Activated CD8-positive, alpha-beta memory T cell treated with anti-CD3 and anti-CD28 coated beads for 24 hours (primary cell): ENCODE measurements around the gene NUDT5.
"Not testable (repeated sequence)": the region's sequence is repeated elsewhere in the genome, so short reads cannot be mapped to it uniquely, and the experiment has no call there.

Experiments
- DNase-seq: peaks from one replicate; pipeline ENCODE4 v3.0.0-alpha.2; 2020

Gene NUDT5

GRCh38 chr10:12195603-12196506, at the start of gene NUDT5, which contains the start of gene CDC123:
TSS of gene NUDT5 (minus strand) at chr10:12195891. CDS start at chr10:12186291, 9,600 bp downstream.
TSS of gene CDC123 (plus strand) at chr10:12196188. CDS start at chr10:12196246, 58 bp downstream.
- DNase-seq = peak; percentile 93

GRCh38 chr10:12243864-12244620, 48.4 kb upstream of the NUDT5 start:
- DNase-seq = no peak

- peak; percentile 66 for DNase-seq
Measured at GRCh38 chr10:12241810-12242529, 46.3 kb upstream of the NUDT5 start.

- DNase-seq = no peak
Measured at GRCh38 chr10:12238821-12239220, 43.1 kb upstream of the NUDT5 start.

DNA sequence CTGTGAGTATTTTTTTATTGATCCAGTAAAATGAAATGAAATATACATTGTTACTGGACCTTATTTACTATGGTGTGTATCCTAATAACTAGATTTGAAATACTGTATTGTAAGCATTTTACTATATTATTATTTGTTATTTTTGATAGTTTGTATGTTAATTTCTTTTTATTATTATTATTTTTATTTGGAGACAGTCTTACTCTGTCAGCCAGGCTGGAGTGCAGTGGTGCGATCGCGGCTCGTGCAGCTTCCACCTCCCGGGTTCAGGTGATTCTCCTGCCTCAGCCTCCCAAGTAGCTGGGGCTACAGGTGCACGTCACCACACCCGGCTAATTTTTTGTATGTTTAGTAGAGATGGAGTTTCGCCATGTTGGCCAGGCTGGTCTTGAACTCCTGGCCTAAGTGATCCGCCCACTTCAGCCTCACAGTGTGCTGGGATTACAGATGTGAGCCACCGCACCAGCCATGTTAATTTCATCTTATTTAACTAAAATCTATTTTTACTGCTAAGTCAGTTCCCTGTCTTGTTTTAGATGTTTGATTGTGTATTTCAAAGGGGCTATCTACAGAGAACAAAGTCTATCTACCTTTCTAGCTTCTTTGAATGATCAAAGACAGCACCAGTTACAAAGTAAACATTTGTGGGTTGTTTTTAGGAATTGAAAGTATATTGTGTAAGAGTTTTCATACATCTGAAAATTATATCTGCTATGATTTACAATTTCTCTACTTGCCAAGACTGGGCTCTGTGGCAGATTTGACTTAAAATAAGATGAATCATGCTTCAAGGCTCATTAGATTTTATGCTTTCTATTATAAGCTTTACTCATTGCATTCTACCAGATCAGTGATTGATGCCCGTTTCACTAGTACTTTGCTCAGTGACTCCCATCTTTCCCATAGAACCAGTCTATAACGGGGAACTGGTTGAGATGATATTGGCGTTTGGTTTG, 41.9 kb upstream of the NUDT5 start:
- no peak for DNase-seq

- no peak for DNase-seq
Measured at GRCh38 chr10:12235796-12236195, 40.1 kb upstream of the NUDT5 start.

GRCh38 chr10:12235116-12235694, 39.5 kb upstream of the NUDT5 start:
- no peak for DNase-seq

DNA sequence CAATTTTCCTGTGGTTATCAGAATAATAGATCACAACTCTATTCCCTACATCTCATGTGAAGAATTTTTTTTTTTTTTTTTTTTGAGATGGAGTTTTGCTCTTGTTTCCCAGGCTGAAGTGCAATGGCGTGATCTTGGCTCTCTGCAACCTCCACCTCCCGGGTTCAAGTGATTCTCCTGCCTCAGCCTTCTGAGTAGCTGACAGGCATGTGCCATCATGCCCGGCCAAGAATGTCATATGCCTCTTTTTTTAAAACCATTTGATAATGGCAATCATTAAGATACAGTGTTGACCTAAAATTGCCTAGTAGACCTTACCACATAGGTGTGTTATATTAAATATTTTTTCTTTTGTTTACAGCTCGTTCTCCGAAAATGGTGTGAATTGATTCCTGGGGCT, 39.0 kb upstream of the NUDT5 start:
- not testable (repeated sequence) for DNase-seq

DNA sequence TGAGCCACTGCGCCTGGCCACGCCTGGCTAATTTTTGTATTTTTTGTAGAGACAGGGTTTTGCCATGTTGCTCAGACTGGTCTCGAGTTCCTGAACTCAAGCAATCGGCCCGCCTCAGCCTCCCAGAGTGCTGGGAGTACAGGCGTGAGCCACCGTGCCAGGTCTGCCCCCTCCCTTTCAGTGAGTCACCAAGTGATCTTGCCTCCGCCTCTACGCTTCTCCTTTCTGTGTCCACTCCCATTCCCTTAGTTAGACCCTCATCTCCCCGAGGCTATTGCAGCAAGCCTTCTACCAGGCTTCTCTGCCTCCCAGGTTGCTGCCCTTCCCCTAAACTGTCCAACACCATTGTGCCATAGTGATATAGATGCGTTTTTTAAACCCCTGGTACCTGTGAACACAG, 33.2 kb upstream of the NUDT5 start:
- DNase-seq = no peak

- DNase-seq = not testable (repeated sequence)
Measured at GRCh38 chr10:12226438-12226837, 30.7 kb upstream of the NUDT5 start.

DNA sequence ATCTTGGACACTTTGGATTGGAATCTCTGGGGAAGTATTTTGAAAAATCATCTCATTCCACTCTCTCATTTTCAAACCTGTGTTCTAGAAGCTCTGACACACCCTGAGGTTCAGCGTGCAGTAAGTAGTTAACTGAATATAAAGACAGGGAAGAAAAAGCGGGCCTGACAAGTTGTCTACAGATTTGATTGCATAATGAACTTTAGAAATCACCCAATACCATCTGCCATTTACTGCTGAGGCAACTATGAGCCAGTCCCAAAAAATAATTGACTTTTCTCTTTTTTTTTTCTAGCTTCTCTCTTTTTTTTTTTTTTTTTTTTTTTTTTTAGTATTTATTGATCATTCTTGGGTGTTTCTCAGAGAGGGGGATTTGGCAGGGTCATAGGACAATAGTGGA, 29.8 kb upstream of the NUDT5 start:
- no peak for DNase-seq

DNA sequence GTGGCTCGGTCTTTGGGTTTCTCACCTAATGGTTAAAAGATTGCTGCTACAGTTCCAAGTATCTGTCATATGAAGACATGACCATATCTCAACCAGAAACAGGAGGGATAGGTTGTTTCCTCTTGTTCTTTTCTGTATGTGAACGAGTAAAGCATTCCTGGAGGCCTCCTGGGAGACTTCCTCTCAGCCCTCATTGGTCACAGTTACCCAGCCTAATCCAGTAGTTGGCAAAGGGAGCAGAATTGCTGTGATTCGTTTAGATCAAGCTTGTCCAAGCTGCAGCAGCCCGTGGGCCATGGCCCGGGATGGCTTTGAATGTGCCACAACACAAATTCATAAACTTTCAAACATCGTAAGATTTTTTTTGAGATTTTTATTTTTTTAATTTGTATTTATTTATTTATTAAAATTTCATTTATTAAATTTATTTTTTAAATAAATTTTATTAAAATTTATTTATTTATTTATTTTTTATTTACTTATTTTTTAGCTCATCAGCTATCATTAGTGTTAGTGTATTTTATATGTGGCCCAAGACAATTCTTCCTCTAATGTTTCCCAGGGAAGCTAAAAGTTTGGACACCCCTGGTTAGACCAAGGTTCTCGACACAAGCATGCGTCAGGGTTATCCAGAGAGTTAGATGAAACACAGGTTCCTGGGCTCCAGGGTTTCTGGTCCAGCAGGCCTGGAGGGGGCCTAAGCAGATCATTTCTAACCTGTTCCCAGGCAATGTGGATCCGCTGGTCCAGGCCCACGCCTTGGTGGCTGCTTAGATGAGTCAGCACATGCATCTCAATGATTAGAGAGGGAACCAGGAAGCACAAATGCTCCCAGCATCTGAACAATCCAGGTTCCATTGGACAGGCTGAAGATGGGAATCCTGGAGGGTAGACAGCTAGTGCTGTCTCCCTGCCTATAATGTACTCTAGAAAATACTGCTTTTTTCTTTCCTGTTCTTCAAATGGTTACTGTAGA, 25.9 kb upstream of the NUDT5 start:
- DNase-seq = no peak

- DNase-seq = no peak
Measured at GRCh38 chr10:12218991-12219390, 23.3 kb upstream of the NUDT5 start.

GRCh38 chr10:12214763-12215218, 19.1 kb upstream of the NUDT5 start:
- DNase-seq = no peak

DNA sequence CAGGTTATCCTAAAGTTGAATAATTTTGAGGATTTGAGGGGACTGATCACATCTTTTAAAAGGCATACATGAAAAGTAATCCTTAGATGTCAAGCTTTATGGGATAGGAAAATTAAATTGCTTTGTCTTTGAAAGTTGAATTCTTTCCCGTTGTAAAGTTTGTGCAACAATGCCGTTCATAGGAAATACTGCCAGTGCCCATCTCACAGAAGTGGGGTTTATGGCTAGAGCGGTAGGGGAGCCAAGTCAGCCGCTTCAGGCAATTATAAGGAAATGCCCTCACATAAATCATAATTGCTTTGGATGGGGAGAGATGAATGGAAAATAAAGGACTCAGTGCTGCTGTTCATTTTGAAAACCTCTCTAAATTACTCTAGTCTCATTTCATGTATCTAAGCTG, 18.4 kb upstream of the NUDT5 start:
- DNase-seq = no peak

DNA sequence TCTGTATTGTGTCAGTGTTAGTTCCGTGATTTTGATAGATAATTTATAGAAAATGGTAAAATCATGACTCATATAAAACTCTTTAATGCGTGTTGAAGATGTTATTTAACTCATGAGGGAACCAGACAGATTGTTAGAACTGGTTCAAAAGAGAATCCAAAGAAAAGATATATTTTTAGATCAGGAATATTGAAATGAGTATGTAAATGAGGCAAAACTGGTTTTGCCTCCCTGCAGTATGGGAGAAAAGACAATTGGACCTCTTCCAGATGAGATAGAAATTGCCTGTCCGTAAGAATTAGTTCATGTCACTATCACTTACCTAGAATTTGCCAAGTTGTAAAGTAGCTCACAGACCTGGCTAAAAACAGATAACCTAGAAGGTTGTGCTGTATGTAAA, 17.9 kb upstream of the NUDT5 start:
- no peak for DNase-seq

GRCh38 chr10:12212454-12212853, 16.8 kb upstream of the NUDT5 start:
- no peak for DNase-seq

DNA sequence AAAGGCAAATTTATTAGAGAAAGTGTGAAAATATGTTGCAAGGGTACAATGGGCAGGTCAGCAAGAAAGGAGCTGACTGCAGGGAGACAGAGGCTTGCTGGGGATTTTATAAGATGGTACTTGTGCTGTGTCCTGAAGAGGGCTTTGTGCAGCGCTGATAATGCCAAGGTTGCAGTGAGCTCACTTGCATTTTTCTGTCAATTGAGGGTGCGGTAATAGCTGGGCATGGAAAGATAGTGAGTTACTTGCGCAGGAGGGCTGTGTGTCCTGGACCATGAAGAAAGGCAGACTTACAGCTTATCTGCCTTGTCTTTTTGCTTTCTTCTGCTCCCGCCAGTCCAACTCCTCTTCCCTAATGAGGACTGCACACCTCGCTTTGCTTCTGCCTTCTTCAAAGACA, 12.8 kb upstream of the NUDT5 start:
- no peak for DNase-seq

- no peak for DNase-seq
Measured at GRCh38 chr10:12207114-12207513, 11.4 kb upstream of the NUDT5 start.

GRCh38 chr10:12205082-12205481, 9.4 kb upstream of the NUDT5 start:
- DNase-seq = no peak
